ENCODE measurements around the gene SLIT3.

GRCh38 chr5:168796593-168797580 is 504.1 kb downstream of the SLIT3 start:
- TF ChIP-seq CTCF (IDR thresholded peaks at IDR 0.05; ENCODE audit: low read depth, low read length) = no peak
- TF ChIP-seq EZH2phosphoT487 (IDR thresholded peaks at IDR 0.05; ENCODE audit: low read depth) = no peak
